PFSK-1 (cell line): Measurements from ENCODE around the gene GSKIP.

Experiments used
- FOXP2 ChIP-seq: optimal IDR thresholded peaks from 2 replicates; pipeline ENCODE3; 2011; ENCODE audit warnings: borderline replicate concordance, control low read depth, inconsistent platforms; ENCODE audit not compliant: insufficient read depth; ENCODE audit errors: extremely low read length, extremely low read depth
- POLR2AphosphoS5 ChIP-seq: IDR thresholded peaks from 2 replicates; pipeline ENCODE4 v1.6.1; 2012; ENCODE audit warnings: low read depth, mild to moderate bottlenecking, control low read depth, low read length, moderate library complexity
- REST ChIP-seq, 2 experiments: IDR thresholded peaks; 2 replicates each; pipeline versions ENCODE4 v1.6.1 to v1.8.0; 2011 to 2012; ENCODE audit warnings: low read depth in 2 of 2, low read length in 2 of 2, control low read depth in 1 of 2, inconsistent platforms in 1 of 2, mild to moderate bottlenecking in 1 of 2, moderate library complexity in 1 of 2; ENCODE audit not compliant: insufficient read depth in 1 of 2
- SIN3A ChIP-seq: IDR thresholded peaks from 2 replicates; pipeline ENCODE4 v1.6.1; 2012; ENCODE audit warnings: mild to moderate bottlenecking, low read length, moderate library complexity, borderline replicate concordance; ENCODE audit not compliant: insufficient read depth
- TAF1 ChIP-seq: IDR thresholded peaks from 2 replicates; pipeline ENCODE4 v1.6.1; 2012; ENCODE audit warnings: low read length, control low read depth, borderline replicate concordance; ENCODE audit not compliant: insufficient read depth

Gene GSKIP

GRCh38 chr14:96364962-96365361 is 1.6 kb downstream of the GSKIP start:
- TF ChIP-seq TAF1 (no peak), REST (IDR thresholded peaks at IDR 0.05; ENCODE audit: insufficient read depth in 1 of 2, low read depth in 2 of 2, low read length in 2 of 2) (no peak), POLR2AphosphoS5 (no peak), FOXP2 (no peak), SIN3A (no peak)

- TF ChIP-seq FOXP2 (no peak), TAF1 (no peak), SIN3A (no peak), REST (IDR thresholded peaks at IDR 0.05; ENCODE audit: insufficient read depth in 1 of 2, low read depth in 2 of 2, low read length in 2 of 2) (no peak), POLR2AphosphoS5 (no peak)
Measured at GRCh38 chr14:96368534-96368933, 5.2 kb downstream of the GSKIP start.

- TF ChIP-seq SIN3A, result no peak
Measured at GRCh38 chr14:96370528-96370927, 7.2 kb downstream of the GSKIP start.

DNA sequence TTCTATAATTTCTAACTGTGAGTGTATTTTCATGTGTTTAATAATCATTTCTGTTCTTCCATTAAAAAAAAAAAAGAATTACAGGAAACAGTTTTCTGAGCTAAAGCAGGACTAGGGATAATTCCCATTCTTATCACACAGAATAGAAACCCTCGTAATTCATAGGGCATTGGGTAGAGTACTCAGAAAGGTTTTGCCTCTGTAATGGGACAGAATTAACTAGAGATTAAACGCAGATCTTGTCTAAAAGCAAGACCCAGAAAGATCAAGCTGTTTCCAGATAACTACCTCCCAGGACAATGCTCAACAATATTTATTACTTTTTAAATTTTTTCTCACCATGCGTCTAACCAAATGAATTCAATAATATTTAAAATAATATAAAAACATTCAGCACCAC is 10.2 kb downstream of the GSKIP start:
- TF ChIP-seq POLR2AphosphoS5 (no peak), SIN3A (no peak), TAF1 (no peak), FOXP2 (no peak), REST (IDR thresholded peaks at IDR 0.05; ENCODE audit: insufficient read depth in 1 of 2, low read depth in 2 of 2, low read length in 2 of 2) (no peak)

- no peak for TF ChIP-seq TAF1
- TF ChIP-seq FOXP2, result no peak
- no peak for TF ChIP-seq SIN3A
- TF ChIP-seq REST (IDR thresholded peaks at IDR 0.05; ENCODE audit: insufficient read depth in 1 of 2, low read depth in 2 of 2, low read length in 2 of 2), result no peak
- TF ChIP-seq POLR2AphosphoS5, result no peak
Measured at GRCh38 chr14:96376093-96376492, 12.8 kb downstream of the GSKIP start.
